DND-41 (cell line): ENCODE measurements around the gene EDA.

Experiments used
- ATAC-seq: fragments of 200-7000 bp; cut with Tn5 transposase; 3 replicates; pipeline ENCODE4 v1.9.1; 2021; ENCODE audit warnings: low read depth; ENCODE audit not compliant: insufficient read depth
- DNase-seq: peaks from one replicate; pipeline ENCODE4 v3.0.0-alpha.2; 2020
- H2AFZ ChIP-seq: 2 replicates; pipeline ENCODE4 v1.6.0; 2012; ENCODE audit warnings: low read depth, low read length
- H3K27ac ChIP-seq: 2 replicates; pipeline ENCODE4 v1.5.1; 2012; ENCODE audit warnings: low read length, inconsistent platforms
- H3K27me3 ChIP-seq: fragments of 200-600 bp; sonication (generic); 2 replicates; pipeline ENCODE4 v1.6.0; 2012; ENCODE audit warnings: low read length, mild to moderate bottlenecking, inconsistent platforms; ENCODE audit not compliant: insufficient read depth, poor library complexity
- H3K36me3 ChIP-seq: 2 replicates; pipeline ENCODE4 v1.5.1; 2012; ENCODE audit warnings: low read length, inconsistent platforms; ENCODE audit not compliant: insufficient read depth
- H3K4me1 ChIP-seq: 2 replicates; pipeline ENCODE4 v1.5.1; 2012; ENCODE audit warnings: mild to moderate bottlenecking, low read length; ENCODE audit not compliant: insufficient read depth
- H3K4me2 ChIP-seq: 2 replicates; pipeline ENCODE4 v1.6.0; 2012; ENCODE audit warnings: mild to moderate bottlenecking, moderate library complexity, low read length, inconsistent platforms; ENCODE audit not compliant: insufficient read depth
- H3K4me3 ChIP-seq, 2 experiments: fragments of 200-600 bp in 1 of 2; shearing (Covaris generic) in 1 of 2; 2 replicates each; pipeline ENCODE4 v1.5.1; 2012 to 2016; ENCODE audit warnings: inconsistent platforms in 2 of 2, low read length in 2 of 2, mild to moderate bottlenecking in 2 of 2, low read depth in 1 of 2, moderate library complexity in 1 of 2
- H3K79me2 ChIP-seq: 2 replicates; pipeline ENCODE4 v1.6.0; 2012; ENCODE audit warnings: low read length, inconsistent platforms; ENCODE audit not compliant: insufficient read depth
- H3K9ac ChIP-seq: 2 replicates; pipeline ENCODE4 v1.6.0; 2012; ENCODE audit warnings: low read depth, mild to moderate bottlenecking, inconsistent platforms, low read length, moderate library complexity
- H3K9me3 ChIP-seq: 2 replicates; pipeline ENCODE4 v1.5.1; 2012; ENCODE audit warnings: low read length, moderate library complexity, mild to moderate bottlenecking, inconsistent platforms; ENCODE audit not compliant: insufficient read depth, severe bottlenecking
- H4K20me1 ChIP-seq: 2 replicates; pipeline ENCODE4 v1.6.0; 2012; ENCODE audit warnings: low read length; ENCODE audit not compliant: insufficient read depth
- CTCF ChIP-seq: IDR thresholded peaks from 2 replicates; pipeline ENCODE4 v1.5.1; 2012; ENCODE audit warnings: borderline replicate concordance, low read length, moderate library complexity, mild to moderate bottlenecking; ENCODE audit not compliant: poor library complexity, severe bottlenecking; ENCODE audit errors: extremely low read depth
- EZH2 ChIP-seq: IDR thresholded peaks from 3 replicates; pipeline ENCODE4 v1.6.1; 2012; ENCODE audit warnings: borderline replicate concordance, low read depth, mild to moderate bottlenecking, moderate library complexity, low read length, inconsistent platforms; ENCODE audit not compliant: severe bottlenecking

The EDA gene

GRCh38 chrX:70025464-70025863 is 409.6 kb downstream of the EDA start:
- Histone ChIP-seq H3K9ac (no peak overlapping the region), H3K4me2 (no peak overlapping the region), H3K4me3 (no peak overlapping the region), H3K9me3 (no peaks in the 10 kb centered on the region), H3K27ac (no peak overlapping the region), H3K36me3 (no peaks in the 10 kb centered on the region), H4K20me1 (no peaks in the 10 kb centered on the region), H2AFZ (no peak overlapping the region), H3K27me3 (no peaks in the 10 kb centered on the region), H3K79me2 (no peaks in the 10 kb centered on the region), H3K4me1 (no peaks in the 10 kb centered on the region)
- no peak for TF ChIP-seq CTCF
- TF ChIP-seq EZH2, result no peak
- no peak for DNase-seq
- no peak for ATAC-seq

- H3K36me3 ChIP-seq, result no peaks in the 10 kb centered on the region
- ATAC-seq, result no peak
- no peak for DNase-seq
- no peak for TF ChIP-seq CTCF
- TF ChIP-seq EZH2, result no peak
- H3K27ac ChIP-seq, result no peak overlapping the region
- no peaks in the 10 kb centered on the region for H3K27me3 ChIP-seq
- no peaks in the 10 kb centered on the region for H3K79me2 ChIP-seq
- no peak overlapping the region for H3K9ac ChIP-seq
- no peak overlapping the region for H2AFZ ChIP-seq
- H4K20me1 ChIP-seq, result no peaks in the 10 kb centered on the region
- no peaks in the 10 kb centered on the region for H3K4me1 ChIP-seq
- H3K4me3 ChIP-seq, result no peak overlapping the region
- no peaks in the 10 kb centered on the region for H3K9me3 ChIP-seq
- H3K4me2 ChIP-seq, result no peak overlapping the region
Measured at GRCh38 chrX:70026112-70026850, 410.4 kb downstream of the EDA start.

GRCh38 chrX:70026851-70027200 is 410.9 kb downstream of the EDA start:
- Histone ChIP-seq H3K4me2 (no peak overlapping the region), H3K27me3 (no peaks in the 10 kb centered on the region), H3K79me2 (no peaks in the 10 kb centered on the region), H3K9me3 (no peaks in the 10 kb centered on the region), H3K36me3 (no peaks in the 10 kb centered on the region), H3K27ac (no peak overlapping the region), H2AFZ (no peak overlapping the region), H3K4me1 (no peaks in the 10 kb centered on the region), H3K4me3 (no peak overlapping the region), H4K20me1 (no peaks in the 10 kb centered on the region), H3K9ac (no peak overlapping the region)
- ATAC-seq, result no peak
- no peak for DNase-seq
- no peak for TF ChIP-seq EZH2
- TF ChIP-seq CTCF, result no peak

GRCh38 chrX:70029863-70030262 is 413.9 kb downstream of the EDA start:
- no peaks in the 10 kb centered on the region for H3K4me1 ChIP-seq
- H3K36me3 ChIP-seq, result no peaks in the 10 kb centered on the region
- no peak overlapping the region for H3K9ac ChIP-seq
- TF ChIP-seq EZH2 (no peak), CTCF (no peak)
- H3K9me3 ChIP-seq, result no peaks in the 10 kb centered on the region
- no peak overlapping the region for H3K4me2 ChIP-seq
- H2AFZ ChIP-seq, result no peak overlapping the region
- H3K27me3 ChIP-seq, result no peaks in the 10 kb centered on the region
- no peaks in the 10 kb centered on the region for H4K20me1 ChIP-seq
- no peak overlapping the region for H3K4me3 ChIP-seq
- no peaks in the 10 kb centered on the region for H3K79me2 ChIP-seq
- H3K27ac ChIP-seq, result no peak overlapping the region
- ATAC-seq (no peak), DNase-seq (no peak)
